SU-DHL-6 (cell line): ENCODE results near the gene GPN3.

ENCODE experiments used
- H2AFZ ChIP-seq: fragments of 200-600 bp; sonication (generic); 2 replicates; pipeline ENCODE4 v1.6.1; 2014; ENCODE audit warnings: low read depth, mild to moderate bottlenecking, moderate library complexity, mixed read lengths, antibody characterized with exemption, low read length; ENCODE audit not compliant: severe bottlenecking
- H3F3A ChIP-seq: fragments of 200-600 bp; shearing (Covaris generic); 2 replicates; pipeline ENCODE4 v1.6.0; 2016; ENCODE audit warnings: antibody characterized with exemption, mild to moderate bottlenecking; ENCODE audit not compliant: insufficient read depth
- H3K27ac ChIP-seq: fragments of 200-600 bp; sonication (generic); 2 replicates; pipeline ENCODE4 v1.5.1; 2016; ENCODE audit warnings: low read depth, mild to moderate bottlenecking, low read length, moderate library complexity, mixed read lengths
- H3K27me3 ChIP-seq: fragments of 200-600 bp; sonication (generic), shearing (Covaris generic); 2 replicates; pipeline ENCODE4 v1.6.0; 2014; ENCODE audit warnings: mild to moderate bottlenecking, low read length
- H3K36me3 ChIP-seq: fragments of 200-600 bp; sonication (generic); 2 replicates; pipeline ENCODE4 v1.6.1; 2014; ENCODE audit warnings: mild to moderate bottlenecking, low read length, mixed read lengths
- H3K4me2 ChIP-seq: fragments of 300-600, 200-600 bp; shearing (Covaris generic), sonication (generic); 2 replicates; pipeline ENCODE4 v1.6.0; 2014; ENCODE audit warnings: low read length, low read depth, mild to moderate bottlenecking; ENCODE audit not compliant: poor library complexity, severe bottlenecking
- H3K4me3 ChIP-seq: fragments of 200-600 bp; sonication (generic); 2 replicates; pipeline ENCODE4 v1.5.1; 2014; ENCODE audit warnings: antibody characterized with exemption, low read length, mild to moderate bottlenecking, mixed read lengths; ENCODE audit not compliant: insufficient read depth, poor library complexity, severe bottlenecking
- H3K79me2 ChIP-seq: fragments of 200-600 bp; sonication (generic); 2 replicates; pipeline ENCODE4 v1.6.1; 2014; ENCODE audit warnings: mild to moderate bottlenecking, low read length, moderate library complexity; ENCODE audit not compliant: insufficient read depth
- H3K9ac ChIP-seq: fragments of 200-600 bp; sonication (generic); 2 replicates; pipeline ENCODE4 v1.7.0; 2014; ENCODE audit warnings: mild to moderate bottlenecking, low read length
- H3K9me2 ChIP-seq: fragments of 200-600 bp; sonication (generic); replicated peaks from 2 replicates; pipeline ENCODE4 v1.6.1; 2014; ENCODE audit warnings: low read length; ENCODE audit not compliant: insufficient read depth
- H3K9me3 ChIP-seq: fragments of 200-600 bp; sonication (generic); 2 replicates; pipeline ENCODE4 v1.6.1; 2014; ENCODE audit warnings: low read length, mixed read lengths; ENCODE audit not compliant: insufficient read depth
- H4K20me1 ChIP-seq: fragments of 200-600 bp; sonication (generic); 2 replicates; pipeline ENCODE4 v1.6.1; 2014; ENCODE audit warnings: low read depth, mild to moderate bottlenecking, antibody characterized with exemption, low read length, moderate library complexity, mixed read lengths
- EZH2phosphoT487 ChIP-seq: fragments of 200-600 bp; sonication (generic), shearing (Covaris generic); conservative IDR thresholded peaks from 2 replicates; pipeline ENCODE4 v1.6.1; 2018; ENCODE audit warnings: mild to moderate bottlenecking, antibody characterized with exemption, low read length, moderate library complexity, mixed read lengths
- TF ChIP-seq, protein P1 (sequence below): fragments of 200-600 bp; sonication (generic); IDR thresholded peaks from one replicate; pipeline ENCODE4 v1.5.1; 2017; ENCODE audit warnings: antibody characterized with exemption, mild to moderate bottlenecking, low read length, moderate library complexity; ENCODE audit not compliant: insufficient read depth, poor library complexity, severe bottlenecking

Gene GPN3

DNA sequence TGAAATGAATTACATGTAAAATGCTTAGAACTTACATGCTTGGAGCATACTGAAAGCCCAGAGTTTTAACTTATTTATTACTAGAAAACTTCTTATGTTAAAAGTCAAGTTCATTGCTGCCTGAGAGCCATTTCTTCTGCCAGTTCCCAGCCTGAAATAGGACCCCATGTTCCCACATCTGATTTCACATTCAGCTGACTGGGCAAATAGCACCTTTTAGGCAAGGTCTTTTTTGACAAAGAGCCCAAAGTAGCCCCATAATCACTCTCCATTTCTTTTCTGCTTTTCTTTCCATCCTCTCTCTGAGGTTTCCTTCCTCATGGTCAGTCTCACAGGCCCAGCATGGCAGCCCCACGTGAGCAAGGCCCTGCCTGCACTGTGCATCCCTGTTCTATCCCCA, 16.8 kb downstream of the GPN3 start:
- H3K9me2 ChIP-seq = no peaks in the 10 kb centered on the region
- no peak overlapping the region for H3K4me2 ChIP-seq
- H4K20me1 ChIP-seq = peaks cover 8% of the 10 kb centered on the region; the same call in 1 of the 2 replicates
- no peaks in the 10 kb centered on the region for H3K27me3 ChIP-seq
- TF ChIP-seq, protein P1, sequence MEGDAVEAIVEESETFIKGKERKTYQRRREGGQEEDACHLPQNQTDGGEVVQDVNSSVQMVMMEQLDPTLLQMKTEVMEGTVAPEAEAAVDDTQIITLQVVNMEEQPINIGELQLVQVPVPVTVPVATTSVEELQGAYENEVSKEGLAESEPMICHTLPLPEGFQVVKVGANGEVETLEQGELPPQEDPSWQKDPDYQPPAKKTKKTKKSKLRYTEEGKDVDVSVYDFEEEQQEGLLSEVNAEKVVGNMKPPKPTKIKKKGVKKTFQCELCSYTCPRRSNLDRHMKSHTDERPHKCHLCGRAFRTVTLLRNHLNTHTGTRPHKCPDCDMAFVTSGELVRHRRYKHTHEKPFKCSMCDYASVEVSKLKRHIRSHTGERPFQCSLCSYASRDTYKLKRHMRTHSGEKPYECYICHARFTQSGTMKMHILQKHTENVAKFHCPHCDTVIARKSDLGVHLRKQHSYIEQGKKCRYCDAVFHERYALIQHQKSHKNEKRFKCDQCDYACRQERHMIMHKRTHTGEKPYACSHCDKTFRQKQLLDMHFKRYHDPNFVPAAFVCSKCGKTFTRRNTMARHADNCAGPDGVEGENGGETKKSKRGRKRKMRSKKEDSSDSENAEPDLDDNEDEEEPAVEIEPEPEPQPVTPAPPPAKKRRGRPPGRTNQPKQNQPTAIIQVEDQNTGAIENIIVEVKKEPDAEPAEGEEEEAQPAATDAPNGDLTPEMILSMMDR = no peak
- no peak for TF ChIP-seq EZH2phosphoT487
- H2AFZ ChIP-seq = no peak overlapping the region
- peaks cover 39% of the 10 kb centered on the region for H3K79me2 ChIP-seq
- H3K4me3 ChIP-seq = no peak overlapping the region
- no peak overlapping the region for H3K9ac ChIP-seq
- H3K27ac ChIP-seq = peak overlapping the region; percentile 76
- H3K36me3 ChIP-seq = peaks cover 19% of the 10 kb centered on the region; the same call in 1 of the 2 replicates
- peaks cover 36% of the 10 kb centered on the region for H3F3A ChIP-seq
- no peaks in the 10 kb centered on the region for H3K9me3 ChIP-seq

DNA sequence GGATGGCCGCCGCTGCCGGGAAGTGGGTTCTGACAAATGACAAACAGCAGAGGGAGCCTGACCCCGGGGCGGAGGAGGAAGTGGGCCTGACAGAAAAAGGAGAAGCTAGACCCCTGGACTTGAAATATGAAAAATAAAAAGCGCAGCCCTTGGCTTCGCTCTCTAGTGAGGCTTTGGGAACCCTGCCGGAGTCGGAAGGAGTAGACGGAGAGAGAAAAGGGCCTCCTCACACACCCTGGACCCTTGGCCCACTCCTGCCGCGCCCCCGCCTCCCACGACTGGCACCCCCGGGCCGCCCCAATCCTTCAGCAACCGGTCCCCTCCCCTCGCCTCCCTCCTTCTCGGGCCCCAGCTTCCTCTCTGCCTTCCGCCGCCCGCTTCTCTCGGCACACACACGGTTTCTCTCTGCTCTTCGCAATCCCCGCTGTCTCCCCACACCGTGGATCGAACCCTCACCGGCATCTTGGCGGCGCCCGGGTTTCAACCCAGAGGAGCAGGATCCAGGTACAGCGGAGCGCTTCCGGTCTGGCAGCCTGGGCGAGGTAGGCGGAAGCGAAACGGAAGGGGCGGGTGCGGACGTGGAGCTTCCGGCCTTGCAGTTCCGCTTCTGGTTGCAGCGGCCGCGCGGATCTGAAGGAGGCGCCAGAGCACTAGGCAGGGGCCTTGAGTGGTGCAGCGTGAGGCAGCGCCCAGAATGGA, 18.1 kb downstream of the GPN3 start, which contains the start of gene ARPC3:
Gene ARPC3 (minus strand): TSS at position 539 of the 699 bp plus-strand sequence. CDS start 77 bp downstream, at position 462.
- Histone ChIP-seq H3K27ac (peak within 1 kb of the TSS; percentile 76), H3K36me3 (peaks cover 21% of the 10 kb centered on the region), H3K9me2 (no peaks in the 10 kb centered on the region), H3K27me3 (no peaks in the 10 kb centered on the region), H2AFZ (peak within 1 kb of the TSS; percentile 89), H3K9ac (peak within 1 kb of the TSS; percentile 85), H3K79me2 (peaks cover 52% of the 10 kb centered on the region), H3K9me3 (no peaks in the 10 kb centered on the region), H3K4me3 (peak within 1 kb of the TSS; percentile 75), H3K4me2 (peak within 1 kb of the TSS; percentile 74), H4K20me1 (peaks cover 12% of the 10 kb centered on the region; the same call in 1 of the 2 replicates), H3F3A (peaks cover 27% of the 10 kb centered on the region)
- TF ChIP-seq, protein P1 = peak; percentile 56
- TF ChIP-seq EZH2phosphoT487 = no peak

DNA sequence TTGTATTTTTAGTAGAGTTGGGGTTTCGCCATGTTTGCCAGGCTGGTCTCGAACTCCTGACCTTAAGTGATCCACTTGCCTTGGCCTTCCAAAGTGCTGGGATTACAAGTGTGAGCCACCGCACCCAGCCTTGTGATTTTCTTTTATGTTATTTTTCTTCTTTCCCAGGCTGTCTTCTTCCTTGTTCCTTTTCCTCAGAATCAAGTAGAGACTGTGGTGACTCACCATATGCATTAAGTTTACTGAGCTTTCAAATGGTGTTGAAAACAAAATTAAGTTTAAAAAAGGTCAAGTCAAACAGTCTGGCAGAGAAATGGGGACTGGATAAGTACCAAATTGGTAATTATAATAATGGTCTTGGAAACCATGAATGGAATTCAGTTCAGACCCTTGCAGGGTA, 23.6 kb downstream of the GPN3 start:
- Histone ChIP-seq H3K79me2 (peaks cover 66% of the 10 kb centered on the region), H3K9me2 (no peaks in the 10 kb centered on the region)

More for the DNA sequence above, 23.6 kb downstream of the GPN3 start:
- Histone ChIP-seq H3K4me3 (no peak overlapping the region), H4K20me1 (peaks cover 12% of the 10 kb centered on the region; the same call in 1 of the 2 replicates), H3K36me3 (peaks cover 35% of the 10 kb centered on the region), H2AFZ (no peak overlapping the region), H3K9ac (no peak overlapping the region), H3K27ac (no peak overlapping the region), H3K27me3 (no peaks in the 10 kb centered on the region), H3F3A (0 out of 2 replicates have a peak, but pooled peaks cover 4% of the 10 kb centered on the region), H3K9me3 (no peaks in the 10 kb centered on the region), H3K4me2 (no peak overlapping the region)
- TF ChIP-seq, protein P1 = no peak
- TF ChIP-seq EZH2phosphoT487 = no peak
